CD14-positive monocyte (primary cell): ENCODE results near the gene ZNF606. TPM values are rescaled to one million over a fixed set of nuclear protein-coding genes. Genes with fewer than 3 reads are reported as not detected.

Experiments
- DNase-seq, 3 donors: peaks; one replicate each; pipeline ENCODE4 v3.0.0-alpha.2; 2011 to 2022
- H2AFZ ChIP-seq: 2 replicates; pipeline ENCODE4 v1.6.0; 2012; ENCODE audit warnings: mild to moderate bottlenecking, low read depth, low read length, inconsistent platforms; ENCODE audit not compliant: insufficient read depth, poor library complexity, severe bottlenecking
- H3K27ac ChIP-seq, 2 donors: 1 replicate in 1 of 2; 2 replicates in 1 of 2; pipeline ENCODE4 v1.5.1; 2012 to 2013; ENCODE audit warnings: low read length in 2 of 2, control low read depth in 1 of 2, inconsistent platforms in 1 of 2, low read depth in 1 of 2, mild to moderate bottlenecking in 1 of 2
- H3K27me3 ChIP-seq, 2 donors: one replicate each; pipeline versions ENCODE4 v1.6.0 to v1.6.1; 2011 to 2013; ENCODE audit warnings: low read length in 2 of 2; ENCODE audit not compliant: control insufficient read depth in 2 of 2, insufficient read depth in 2 of 2
- H3K36me3 ChIP-seq, 2 donors: replicated peaks in 1 of 2; 1 replicate in 1 of 2; 2 replicates in 1 of 2; pipeline versions ENCODE4 v1.5.1 to v1.6.1; 2012 to 2013; ENCODE audit warnings: low read length in 2 of 2, control low read depth in 1 of 2, inconsistent platforms in 1 of 2, mild to moderate bottlenecking in 1 of 2; ENCODE audit not compliant: insufficient read depth in 2 of 2, control insufficient read depth in 1 of 2
- H3K4me1 ChIP-seq, 2 donors: 1 replicate in 1 of 2; 2 replicates in 1 of 2; pipeline versions ENCODE4 v1.5.1 to v1.6.1; 2012 to 2013; ENCODE audit warnings: low read length in 2 of 2, control low read depth in 1 of 2, inconsistent platforms in 1 of 2, mild to moderate bottlenecking in 1 of 2, moderate library complexity in 1 of 2; ENCODE audit not compliant: insufficient read depth in 2 of 2, control insufficient read depth in 1 of 2
- H3K4me2 ChIP-seq: replicated peaks from 2 replicates; pipeline ENCODE3; 2012; ENCODE audit warnings: low read length, moderate library complexity, mild to moderate bottlenecking; ENCODE audit not compliant: poor library complexity, severe bottlenecking; ENCODE audit errors: extremely low read depth
- H3K4me3 ChIP-seq, 3 experiments: fragments of 200-600 bp in 1 of 3; sonication (generic) in 1 of 3; replicated peaks in 1 of 3; 1 replicate in 2 of 3; 2 replicates in 1 of 3; pipeline ENCODE4 v1.5.1; 2011 to 2013; ENCODE audit warnings: low read length in 3 of 3, mild to moderate bottlenecking in 3 of 3, control low read depth in 2 of 3, low read depth in 2 of 3, inconsistent platforms in 1 of 3, moderate library complexity in 1 of 3
- H3K79me2 ChIP-seq: 2 replicates; pipeline ENCODE4 v1.6.0; 2012; ENCODE audit warnings: mild to moderate bottlenecking, control low read depth, inconsistent platforms, low read length, moderate library complexity; ENCODE audit not compliant: insufficient read depth
- H3K9ac ChIP-seq: 2 replicates; pipeline ENCODE4 v1.6.0; 2017; ENCODE audit warnings: low read length, mild to moderate bottlenecking; ENCODE audit not compliant: insufficient read depth, poor library complexity, severe bottlenecking
- H3K9me3 ChIP-seq, 2 donors: replicated peaks in 1 of 2; 1 replicate in 1 of 2; 2 replicates in 1 of 2; pipeline versions ENCODE4 v1.5.1 to v1.6.1; 2012 to 2013; ENCODE audit warnings: low read length in 2 of 2, control low read depth in 1 of 2; ENCODE audit not compliant: control insufficient read depth in 1 of 2, insufficient read depth in 1 of 2
- H4K20me1 ChIP-seq: 2 replicates; pipeline ENCODE4 v1.6.0; 2012; ENCODE audit warnings: mild to moderate bottlenecking, low read length, control low read depth, moderate library complexity; ENCODE audit not compliant: insufficient read depth
- H3K27ac Mint-ChIP-seq, 7 donors: one replicate each; pipeline ENCODE4 v1.8.0; 2020; ENCODE audit warnings: mild to moderate bottlenecking in 7 of 7, mixed read lengths in 7 of 7, moderate library complexity in 6 of 7, inconsistent platforms in 2 of 7
- H3K27me3 Mint-ChIP-seq, 3 donors: one replicate each; pipeline ENCODE4 v1.8.0; 2021 to 2022; ENCODE audit warnings: low read depth in 3 of 3, mild to moderate bottlenecking in 3 of 3, mixed read lengths in 3 of 3, moderate library complexity in 3 of 3, inconsistent platforms in 1 of 3
- H3K36me3 Mint-ChIP-seq, 2 donors: one replicate each; pipeline ENCODE4 v1.8.0; 2020; ENCODE audit warnings: mixed read lengths in 2 of 2, inconsistent platforms in 1 of 2, mild to moderate bottlenecking in 1 of 2
- H3K4me1 Mint-ChIP-seq: one replicate; pipeline ENCODE4 v1.8.0; 2020; ENCODE audit warnings: mild to moderate bottlenecking, mixed read lengths
- H3K4me3 Mint-ChIP-seq, 2 donors: one replicate each; pipeline ENCODE4 v1.8.0; 2020; ENCODE audit warnings: mild to moderate bottlenecking in 2 of 2, mixed read lengths in 2 of 2, moderate library complexity in 1 of 2
- H3K9me3 Mint-ChIP-seq, 7 donors: one replicate each; pipeline ENCODE4 v1.8.0; 2020 to 2022; ENCODE audit warnings: mixed read lengths in 7 of 7, mild to moderate bottlenecking in 6 of 7, moderate library complexity in 6 of 7, inconsistent platforms in 2 of 7
- CTCF ChIP-seq: fragments of 200-600 bp; IDR thresholded peaks from one replicate; pipeline ENCODE4 v1.8.0; 2022; ENCODE audit warnings: antibody characterized with exemption, mild to moderate bottlenecking
- WGBS: methylation state at CpG from one replicate; pipeline ENCODE4 v1.1.5; 2013; ENCODE audit warnings: missing lambda C conversion rate; ENCODE audit not compliant: insufficient coverage; 5-methylcytosine and 5-hydroxymethylcytosine counted together
- intact Hi-C, 2 donors: fragments of 100-400 bp; cut with micrococcal nuclease; formaldehyde crosslinking; loops; one replicate each; pipeline versions ENCODE4 v1.15.0 to v1.15.1; 2023
- polyA plus RNA-seq, 3 donors: library from polyadenylated mRNA; depleted of rRNA in 1 of 3; unstranded in 2 of 3; stranded (reverse) in 1 of 3; fragments of 300-500 nt in 2 of 3; fragments of >200 nt in 1 of 3; fragmentation: Illumina TruSeq in 2 of 3; gene quantifications; 1 replicate in 2 of 3; 2 replicates in 1 of 3; pipeline ENCODE4 v1.2.3, GENCODE V29; 2012 to 2021

The ZNF606 gene
- polyA plus RNA-seq, 3 donors = 0.87 to 1.7 (median 1.2) TPM

GRCh38 chr19:57949702-57950101 lies 52.9 kb downstream of the ZNF606 start:
- peaks cover 10 to 12% of the 10 kb centered on the region in 2 donors for H3K36me3 Mint-ChIP-seq
- no peak overlapping the region for H3K4me2 ChIP-seq
- peak overlapping the region in 1 of 3 experiments; percentile 17 for H3K4me3 ChIP-seq
- H4K20me1 ChIP-seq = no peaks in the 10 kb centered on the region
- peaks cover 0 to 2% (median 0%) of the 10 kb centered on the region in 3 donors for H3K27me3 Mint-ChIP-seq
- intact Hi-C loops = no loop called here
- H3K9me3 Mint-ChIP-seq = peaks cover 45 to 95% (median 93%) of the 10 kb centered on the region in 7 donors
- H3K4me1 Mint-ChIP-seq = peaks cover 20% of the 10 kb centered on the region
- no peak overlapping the region for H3K27ac Mint-ChIP-seq
- TF ChIP-seq CTCF = no peak
- no peak for DNase-seq
- peaks cover 5% of the 10 kb centered on the region for H3K79me2 ChIP-seq
- H3K9ac ChIP-seq = no peak overlapping the region
- peaks cover 12 to 19% of the 10 kb centered on the region in 2 donors for H3K4me1 ChIP-seq
- H3K27me3 ChIP-seq = no peaks in the 10 kb centered on the region
- no peak overlapping the region for H3K27ac ChIP-seq
- no peak overlapping the region for H2AFZ ChIP-seq
- H3K36me3 ChIP-seq = no peaks in the 10 kb centered on the region
- H3K4me3 Mint-ChIP-seq = no peak overlapping the region
- H3K9me3 ChIP-seq = peaks cover 85 to 91% of the 10 kb centered on the region in 2 donors
- 96% methylated on average over 10 of the region's 12 CpGs for WGBS

- H3K27ac Mint-ChIP-seq = no peak overlapping the region
- Histone ChIP-seq H3K4me1 (peaks cover 12 to 19% of the 10 kb centered on the region in 2 donors), H2AFZ (no peak overlapping the region), H3K4me3 (peak overlapping the region in 1 of 3 experiments; percentile 17), H3K27ac (no peak overlapping the region), H3K27me3 (no peaks in the 10 kb centered on the region), H3K9ac (no peak overlapping the region), H3K36me3 (peaks cover 0 to 2% of the 10 kb centered on the region in 2 donors), H3K4me2 (no peak overlapping the region), H3K79me2 (peaks cover 5% of the 10 kb centered on the region), H4K20me1 (no peaks in the 10 kb centered on the region), H3K9me3 (peaks cover 85 to 91% of the 10 kb centered on the region in 2 donors)
- H3K9me3 Mint-ChIP-seq = peaks cover 45 to 95% (median 93%) of the 10 kb centered on the region in 7 donors
- DNase-seq = no peak
- H3K36me3 Mint-ChIP-seq = peaks cover 14 to 16% of the 10 kb centered on the region in 2 donors
- H3K27me3 Mint-ChIP-seq = peaks cover 0 to 2% (median 0%) of the 10 kb centered on the region in 3 donors
- WGBS = 94% methylated on average over 19 of the region's 24 CpGs
- no peak for TF ChIP-seq CTCF
- no peak overlapping the region for H3K4me3 Mint-ChIP-seq
- intact Hi-C loops = no loop called here
- H3K4me1 Mint-ChIP-seq = peaks cover 20% of the 10 kb centered on the region
Observed at GRCh38 chr19:57949296-57949695, 53.3 kb downstream of the ZNF606 start.
